GM21723 (cell line): ENCODE results near the gene APOBEC2.
A peak's percentile ranks its signal among the peaks of the same experiment; 100 is the strongest.

Experiments
- ATAC-seq: cut with Tn5 transposase; IDR thresholded peaks from one replicate; pipeline ENCODE4 v1.9.1; 2021; ENCODE audit warnings: mild to moderate bottlenecking, moderate library complexity; ENCODE audit not compliant: unreplicated experiment

APOBEC2 gene

GRCh38 chr6:41058783-41059181 lies 5.8 kb downstream of the APOBEC2 start:
- no peak for ATAC-seq

GRCh38 chr6:41059556-41059955 lies 6.6 kb downstream of the APOBEC2 start:
- ATAC-seq: no peak

DNA sequence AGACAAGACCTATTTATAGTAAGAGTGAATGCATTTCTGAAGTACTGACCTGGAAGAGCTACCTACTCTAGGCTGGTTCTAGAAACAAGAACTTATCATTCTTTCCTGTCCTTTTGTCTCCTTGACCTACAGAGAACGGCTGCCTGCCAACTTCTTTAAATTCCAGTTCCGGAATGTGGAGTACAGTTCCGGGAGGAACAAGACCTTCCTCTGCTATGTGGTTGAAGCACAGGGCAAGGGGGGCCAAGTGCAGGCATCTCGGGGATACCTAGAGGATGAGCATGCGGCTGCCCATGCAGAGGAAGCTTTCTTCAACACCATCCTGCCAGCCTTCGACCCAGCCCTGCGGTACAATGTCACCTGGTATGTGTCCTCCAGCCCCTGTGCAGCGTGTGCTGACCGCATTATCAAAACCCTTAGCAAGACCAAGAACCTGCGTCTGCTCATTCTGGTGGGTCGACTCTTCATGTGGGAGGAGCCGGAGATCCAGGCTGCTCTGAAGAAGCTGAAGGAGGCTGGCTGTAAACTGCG lies 8.3 kb downstream of the APOBEC2 start:
- ATAC-seq: no peak

DNA sequence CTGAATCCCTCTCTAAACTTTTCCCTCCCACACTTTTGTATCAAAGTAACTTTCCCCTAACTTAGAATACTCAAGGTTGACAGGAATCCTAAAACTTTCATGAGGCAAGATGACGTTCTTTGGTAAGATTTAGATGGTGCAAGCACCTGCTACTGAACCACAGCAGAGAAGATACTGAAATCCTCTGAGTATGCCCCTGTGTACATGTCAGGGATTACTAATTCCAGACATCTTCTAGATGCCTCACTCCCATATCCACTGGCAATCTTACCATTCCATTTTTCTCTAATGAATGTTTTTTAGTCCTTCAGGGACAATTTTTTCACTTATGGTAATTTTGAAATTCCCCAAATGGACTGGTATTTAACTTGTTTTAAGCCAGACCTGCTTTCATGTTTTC lies 9.1 kb downstream of the APOBEC2 start:
- ATAC-seq: no peak

- no peak for ATAC-seq
Observed at GRCh38 chr6:41063884-41064285, 10.9 kb downstream of the APOBEC2 start.

GRCh38 chr6:41064841-41065240 lies 11.8 kb downstream of the APOBEC2 start:
- ATAC-seq: no peak

DNA sequence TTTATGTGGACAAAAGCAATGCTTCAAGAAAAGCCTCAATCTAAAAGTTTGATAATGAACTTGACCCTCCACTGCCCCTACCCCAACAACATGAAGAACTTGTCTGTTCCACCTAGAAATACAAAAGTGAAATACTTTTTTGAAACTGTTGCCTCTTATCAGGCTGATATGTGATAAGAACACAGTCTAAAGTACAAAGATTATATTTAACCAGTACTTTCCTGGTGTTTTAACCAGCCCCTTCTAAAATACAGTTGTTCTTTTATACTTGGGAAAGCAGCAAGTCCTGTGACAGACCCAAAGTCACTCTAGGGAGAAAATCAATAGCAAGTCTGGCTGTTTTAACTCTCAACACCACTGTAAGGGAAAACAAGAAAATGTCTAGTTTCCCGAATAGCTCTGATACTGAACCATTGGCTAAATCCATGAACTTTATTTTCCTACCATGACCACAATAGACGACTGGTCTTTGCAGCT lies 12.6 kb downstream of the APOBEC2 start:
- no peak for ATAC-seq

- ATAC-seq: no peak
Observed at GRCh38 chr6:41066867-41067304, 13.9 kb downstream of the APOBEC2 start.

DNA sequence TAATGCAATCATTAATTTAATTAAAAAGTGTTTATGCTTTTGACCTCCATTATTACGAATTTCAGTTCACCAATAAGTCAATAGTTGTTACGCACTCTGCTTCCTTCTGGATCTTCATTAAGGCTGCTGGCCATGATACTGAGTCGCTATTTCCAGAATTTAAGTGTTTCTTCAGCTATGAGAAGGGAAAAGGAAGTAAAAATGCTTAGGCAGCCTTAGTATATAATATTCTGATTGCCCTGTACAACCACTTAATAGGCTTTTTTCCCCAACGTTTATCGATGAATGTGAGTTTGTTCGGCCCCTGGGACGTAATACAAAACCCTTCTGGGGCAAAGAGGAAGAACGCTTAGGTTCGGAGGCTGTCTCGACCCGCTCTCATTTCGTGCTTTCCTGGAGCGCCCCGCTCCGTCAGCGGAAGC lies 18.5 kb downstream of the APOBEC2 start:
- ATAC-seq: no peak

DNA sequence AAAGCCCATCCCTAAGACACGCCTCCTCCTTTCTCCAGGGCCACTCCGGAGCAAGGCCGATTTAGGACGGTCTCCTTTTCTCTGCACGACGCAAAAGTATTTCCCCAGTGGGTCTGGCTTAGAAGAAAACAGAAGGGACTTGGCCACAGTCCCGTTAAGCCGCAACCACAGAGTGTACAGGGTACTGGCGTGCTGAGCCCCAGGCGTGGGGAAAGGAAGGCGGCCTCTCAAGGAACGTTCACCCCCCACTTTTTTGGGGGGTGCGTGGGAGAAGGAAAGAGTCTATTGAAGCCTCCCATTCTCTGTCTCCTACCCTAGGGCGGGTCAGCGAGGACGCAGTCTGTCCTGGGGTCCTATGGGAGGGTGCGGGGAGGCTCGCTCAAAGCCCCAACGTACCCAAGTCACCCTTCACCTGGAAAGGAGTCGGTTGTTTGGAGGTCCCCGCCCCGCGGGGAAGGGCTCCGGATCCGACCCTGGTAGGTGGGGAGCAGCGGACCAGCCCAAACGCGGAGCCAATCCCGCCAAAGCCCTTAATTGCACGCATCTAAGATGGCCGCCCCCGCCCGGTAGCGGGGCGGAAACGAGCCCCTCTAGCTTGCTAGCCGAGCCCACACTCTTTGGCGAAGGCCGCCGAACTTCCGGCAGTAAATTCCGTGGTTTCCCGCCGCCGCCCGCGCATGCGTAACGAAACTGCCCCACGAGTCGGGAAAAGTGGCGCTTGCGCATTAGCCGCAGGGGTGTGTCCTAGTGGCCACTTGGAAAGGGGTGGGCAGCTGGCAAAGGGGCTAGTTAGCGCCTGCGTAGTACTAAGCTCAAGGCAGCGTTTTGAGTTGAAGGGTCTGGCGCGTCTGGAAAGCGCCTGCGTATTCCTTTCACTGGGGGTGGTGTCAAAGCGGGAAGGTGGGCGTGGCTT lies 19.2 kb downstream of the APOBEC2 start, which contains the start of gene OARD1:
Gene OARD1, minus strand, starts transcription at position 434 of the 913 bp plus-strand sequence. CDS start 722 bp downstream, outside the sequence.
- peak; percentile 74 for ATAC-seq

DNA sequence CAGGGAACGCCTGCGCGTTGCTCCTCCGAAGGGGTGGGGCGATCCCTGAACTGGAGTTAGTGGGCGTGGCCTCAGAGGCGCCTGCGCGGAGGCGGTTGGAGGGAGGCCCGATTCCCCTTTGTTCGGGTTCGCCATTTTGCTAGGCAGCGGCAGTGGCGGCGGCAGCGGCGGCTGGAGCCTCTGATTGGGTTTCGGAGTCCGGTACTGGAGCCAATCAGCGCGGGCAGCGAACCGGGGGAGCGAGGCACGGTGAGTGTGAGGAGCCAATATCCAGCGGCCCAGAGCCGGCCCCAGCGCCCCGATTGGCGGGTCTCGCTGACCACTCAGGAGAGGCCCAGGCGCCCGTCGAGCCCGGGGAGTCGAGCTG lies 19.8 kb downstream of the APOBEC2 start, which contains the start of gene NFYA:
Gene NFYA, plus strand, starts transcription at position 139 of the 367 bp plus-strand sequence. CDS start 6,116 bp downstream, outside the sequence.
- ATAC-seq: peak; percentile 60

GRCh38 chr6:41073203-41073967 lies 20.4 kb downstream of the APOBEC2 start:
- peak; percentile 40 for ATAC-seq

GRCh38 chr6:41073968-41074691 lies 21.1 kb downstream of the APOBEC2 start:
- no peak for ATAC-seq

GRCh38 chr6:41074692-41075436 lies 21.9 kb downstream of the APOBEC2 start:
- no peak for ATAC-seq

DNA sequence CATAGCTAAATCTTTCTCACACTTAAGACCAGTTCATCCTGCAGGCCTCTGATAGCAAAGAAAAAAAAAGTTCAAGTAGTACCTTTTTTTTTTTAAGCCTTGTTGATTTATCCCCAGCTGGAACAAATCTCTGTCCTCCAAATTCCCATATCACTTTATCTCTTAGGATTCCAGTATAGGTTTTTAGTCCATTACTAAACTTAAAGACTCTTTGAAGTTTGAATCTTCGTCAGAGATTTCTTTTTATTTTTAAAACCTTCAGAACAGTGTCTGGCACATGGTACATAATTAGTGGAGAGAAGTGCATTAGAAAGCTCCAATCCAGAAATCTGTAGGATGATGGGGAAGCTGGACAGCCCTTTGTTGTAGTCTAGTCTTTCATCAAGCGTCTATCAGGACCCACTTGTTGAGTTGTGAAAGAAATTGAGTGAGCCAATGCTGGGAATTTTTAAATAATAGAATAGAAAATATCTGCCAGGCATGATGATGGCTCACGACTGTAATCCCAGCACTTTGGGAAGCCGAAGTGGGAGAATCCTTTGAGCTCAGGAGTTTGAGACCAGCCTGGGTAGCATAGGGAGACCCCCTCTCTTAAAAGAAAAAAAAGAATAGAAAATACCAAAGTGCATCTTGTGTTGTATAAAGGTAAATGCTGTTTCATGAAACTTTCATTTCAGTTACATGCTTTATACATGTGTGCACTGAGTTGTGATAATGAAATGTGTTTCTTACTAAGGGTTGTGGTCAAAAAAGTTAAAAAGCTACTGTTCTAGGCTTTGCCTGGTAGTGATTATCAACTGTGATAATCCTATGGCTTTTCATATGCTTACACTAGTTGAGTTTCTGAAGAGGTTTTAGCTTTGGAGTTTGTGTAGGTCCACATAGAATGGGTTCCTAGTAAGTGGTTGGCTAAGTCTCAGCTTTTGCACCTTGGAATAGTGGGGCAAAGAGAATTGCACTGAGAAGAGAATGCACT lies 22.9 kb downstream of the APOBEC2 start:
- no peak for ATAC-seq

- ATAC-seq: no peak
Observed at GRCh38 chr6:41077536-41077935, 24.5 kb downstream of the APOBEC2 start.

- no peak for ATAC-seq
Observed at GRCh38 chr6:41078101-41078500, 25.1 kb downstream of the APOBEC2 start.

GRCh38 chr6:41079080-41079479 lies 26.1 kb downstream of the APOBEC2 start:
- no peak for ATAC-seq

DNA sequence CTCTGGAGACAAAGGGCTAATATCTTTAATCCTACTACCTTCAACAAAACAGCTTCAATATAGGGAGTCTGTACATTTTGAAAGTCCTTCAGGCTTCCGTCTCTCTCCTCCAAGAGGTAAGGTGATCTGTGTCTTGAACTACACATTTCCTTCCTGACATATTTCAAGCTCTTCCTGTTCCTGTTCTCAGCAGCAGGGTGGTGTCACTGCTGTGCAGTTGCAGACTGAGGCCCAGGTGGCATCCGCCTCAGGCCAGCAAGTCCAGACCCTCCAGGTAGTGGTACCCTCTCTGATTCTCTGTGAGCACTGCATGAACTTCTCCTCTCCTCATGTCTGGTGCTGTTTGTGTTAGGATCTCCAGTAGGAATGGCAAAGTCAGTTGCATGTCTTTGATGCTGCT lies 27.6 kb downstream of the APOBEC2 start:
- ATAC-seq: no peak
